Omental fat pad (tissue), 4 donors: ENCODE measurements around the gene GAL3ST3. TPM values are rescaled to one million over a fixed set of nuclear protein-coding genes. Genes with fewer than 3 reads are reported as not detected.

ENCODE experiments used
- ATAC-seq: fragments of 150-250 bp; one replicate; pipeline ENCODE4 v1.9.1; 2016; ENCODE audit warnings: mild to moderate bottlenecking, moderate library complexity; ENCODE audit not compliant: low FRiP score
- DNase-seq: peaks from one replicate; pipeline ENCODE4 v3.0.0-alpha.2; 2019; ENCODE audit warnings: low spot score
- total RNA-seq, 4 donors: library from RNA; depleted of rRNA; stranded (reverse); fragments of >200 nt; gene quantifications; one replicate each; pipeline ENCODE4 v1.1.0, GENCODE V29; 2016
- TF ChIP-seq, protein P1 (sequence below), 3 donors: fragments of 450-650 bp; IDR thresholded peaks; one replicate each; pipeline ENCODE4 v1.5.1; 2016 to 2017; ENCODE audit warnings: antibody characterized with exemption in 3 of 3, mild to moderate bottlenecking in 3 of 3, moderate library complexity in 2 of 3

Gene GAL3ST3
- total RNA-seq, 4 donors from 2014 or later: 0.19 to 1.2 TPM; not detected in 2

DNA sequence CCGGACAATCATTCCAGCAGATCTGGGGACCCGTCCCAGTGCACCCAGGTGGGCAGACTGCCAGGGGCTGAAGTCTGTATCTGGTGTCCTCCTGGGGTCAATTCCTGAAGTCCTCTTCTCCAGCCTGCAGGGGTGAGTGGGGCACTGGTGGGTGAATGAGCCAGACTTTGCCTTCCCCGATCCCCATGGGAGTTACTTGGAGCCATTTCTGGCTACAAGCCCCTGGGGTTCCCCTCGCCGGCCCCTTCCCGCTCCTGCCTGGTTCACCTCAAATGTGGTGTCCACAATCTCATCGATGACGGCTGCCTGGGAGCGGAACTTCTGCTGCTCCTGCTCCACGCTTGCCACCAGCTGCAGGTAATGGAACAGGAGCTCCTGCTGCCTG, 32.2 kb downstream of the GAL3ST3 start:
- no peak for DNase-seq
- no peak for ATAC-seq
- TF ChIP-seq, protein P1, sequence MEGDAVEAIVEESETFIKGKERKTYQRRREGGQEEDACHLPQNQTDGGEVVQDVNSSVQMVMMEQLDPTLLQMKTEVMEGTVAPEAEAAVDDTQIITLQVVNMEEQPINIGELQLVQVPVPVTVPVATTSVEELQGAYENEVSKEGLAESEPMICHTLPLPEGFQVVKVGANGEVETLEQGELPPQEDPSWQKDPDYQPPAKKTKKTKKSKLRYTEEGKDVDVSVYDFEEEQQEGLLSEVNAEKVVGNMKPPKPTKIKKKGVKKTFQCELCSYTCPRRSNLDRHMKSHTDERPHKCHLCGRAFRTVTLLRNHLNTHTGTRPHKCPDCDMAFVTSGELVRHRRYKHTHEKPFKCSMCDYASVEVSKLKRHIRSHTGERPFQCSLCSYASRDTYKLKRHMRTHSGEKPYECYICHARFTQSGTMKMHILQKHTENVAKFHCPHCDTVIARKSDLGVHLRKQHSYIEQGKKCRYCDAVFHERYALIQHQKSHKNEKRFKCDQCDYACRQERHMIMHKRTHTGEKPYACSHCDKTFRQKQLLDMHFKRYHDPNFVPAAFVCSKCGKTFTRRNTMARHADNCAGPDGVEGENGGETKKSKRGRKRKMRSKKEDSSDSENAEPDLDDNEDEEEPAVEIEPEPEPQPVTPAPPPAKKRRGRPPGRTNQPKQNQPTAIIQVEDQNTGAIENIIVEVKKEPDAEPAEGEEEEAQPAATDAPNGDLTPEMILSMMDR (IDR thresholded peaks at IDR 0.05): no peak

DNA sequence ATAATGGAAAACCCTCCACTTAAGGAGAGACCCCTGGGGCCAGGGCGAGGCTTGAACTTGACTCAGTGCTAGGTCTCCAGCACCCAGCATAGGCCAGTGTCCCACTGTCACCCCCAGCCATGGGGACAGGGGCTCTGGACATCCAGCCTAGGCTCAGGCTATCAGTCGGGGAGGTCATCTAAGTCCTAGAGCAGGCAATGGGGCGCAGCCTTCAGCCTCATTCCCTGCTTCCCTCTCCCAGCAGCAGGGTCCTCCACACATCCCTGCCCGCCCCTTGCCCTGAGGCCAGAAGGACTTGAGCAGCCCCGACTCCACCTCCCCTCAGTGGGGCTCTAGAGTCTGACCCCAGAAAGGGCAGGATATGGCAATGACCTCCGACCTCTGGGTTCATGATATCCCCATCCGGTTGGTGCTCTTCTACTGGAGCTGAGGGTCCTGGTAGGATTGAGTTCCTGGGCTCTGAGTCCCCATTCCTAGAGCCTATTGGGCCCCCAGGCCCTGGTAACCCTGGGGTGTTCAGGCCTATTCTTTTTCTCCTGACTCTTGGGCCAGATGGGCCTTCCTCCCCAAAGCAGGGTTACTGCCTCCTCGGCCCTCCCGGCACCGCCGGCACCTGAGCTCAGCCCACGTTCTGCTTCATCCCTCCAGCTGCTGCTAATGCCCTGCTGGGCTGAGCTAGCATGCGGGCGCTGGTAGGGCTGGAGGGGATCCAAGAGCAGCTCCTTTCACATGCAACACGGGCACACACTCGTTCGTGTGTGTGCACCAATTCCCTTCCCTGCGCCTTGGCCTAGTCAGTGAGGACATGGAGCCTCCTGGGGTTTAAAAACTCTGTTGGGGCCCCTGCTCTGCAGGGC, 32.8 kb downstream of the GAL3ST3 start:
- DNase-seq (no peak), ATAC-seq (no peak)
- TF ChIP-seq, protein P1 (IDR thresholded peaks at IDR 0.05): no peak

DNA sequence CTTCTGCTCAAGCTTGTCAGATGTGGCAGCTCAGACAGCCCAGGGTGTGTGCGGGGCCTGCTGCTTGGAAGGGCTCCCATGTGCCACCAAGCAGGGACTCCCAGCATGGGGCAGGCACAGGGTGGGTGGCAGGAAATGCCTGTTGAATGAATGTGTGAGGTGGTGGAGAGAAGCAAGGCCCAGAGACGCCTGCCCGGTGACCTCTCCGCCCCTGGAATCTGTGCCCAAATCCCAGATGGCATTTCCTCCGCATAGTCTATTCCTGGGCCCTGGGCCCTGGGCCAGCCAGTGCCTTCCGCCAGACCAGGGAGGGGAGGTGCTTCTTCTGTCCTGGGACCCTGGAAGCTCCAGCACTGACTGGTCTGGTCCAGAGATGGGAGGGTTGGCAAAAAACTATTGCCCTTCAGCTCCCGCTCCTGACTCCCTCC, 33.5 kb downstream of the GAL3ST3 start:
- ATAC-seq (no peak), DNase-seq (no peak)
- TF ChIP-seq, protein P1 (IDR thresholded peaks at IDR 0.05): no peak

DNA sequence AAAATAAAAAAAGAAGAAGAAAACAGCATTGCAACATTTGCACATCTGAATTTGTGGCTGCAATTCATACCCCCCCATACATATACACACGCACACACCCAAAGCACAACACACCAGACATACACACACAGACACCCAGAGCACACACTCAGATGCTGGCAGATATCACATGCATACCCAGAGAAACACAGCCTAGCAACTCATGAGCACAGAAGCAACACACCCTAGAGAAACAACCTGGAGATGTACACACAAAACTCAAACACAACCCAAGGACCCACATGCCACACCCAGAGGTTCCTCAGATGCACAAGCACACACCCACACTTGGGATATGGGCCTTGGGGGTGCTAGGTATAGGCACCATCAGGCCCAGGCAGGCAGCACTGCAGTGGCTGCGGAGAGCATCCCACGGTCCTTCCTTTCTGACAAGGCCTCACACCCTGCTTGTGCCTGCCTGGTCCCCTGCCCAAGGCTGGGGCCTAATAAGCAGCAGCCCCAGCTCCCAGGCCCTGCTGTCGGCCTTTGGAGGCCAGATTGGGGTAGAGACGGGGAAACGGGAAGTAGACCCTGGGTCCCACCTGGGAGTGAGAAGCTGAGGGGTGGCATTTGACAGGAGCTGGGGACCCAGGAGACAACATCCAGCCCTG, 34.0 kb downstream of the GAL3ST3 start:
- ATAC-seq (no peak), DNase-seq (no peak)
- TF ChIP-seq, protein P1 (IDR thresholded peaks at IDR 0.05): no peak

DNA sequence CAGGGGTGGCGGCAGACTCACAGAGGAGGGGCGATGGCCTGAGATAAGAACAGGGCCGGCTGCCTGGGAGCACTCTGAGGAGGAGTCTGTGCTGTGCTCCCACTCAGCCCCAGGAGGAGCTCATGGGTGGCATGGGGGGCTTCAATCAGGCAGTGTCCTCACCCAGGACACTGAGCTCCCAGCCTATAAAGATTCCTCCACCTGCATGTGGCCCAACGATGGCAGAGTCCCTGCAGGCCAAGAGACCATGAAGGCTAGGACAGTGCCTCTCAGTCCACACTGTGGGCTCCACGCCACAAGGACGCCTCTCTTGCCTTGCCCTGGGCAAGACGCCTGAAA, 35.2 kb downstream of the GAL3ST3 start:
- TF ChIP-seq, protein P1 (IDR thresholded peaks at IDR 0.05): no peak
- DNase-seq: no peak
- no peak for ATAC-seq

DNA sequence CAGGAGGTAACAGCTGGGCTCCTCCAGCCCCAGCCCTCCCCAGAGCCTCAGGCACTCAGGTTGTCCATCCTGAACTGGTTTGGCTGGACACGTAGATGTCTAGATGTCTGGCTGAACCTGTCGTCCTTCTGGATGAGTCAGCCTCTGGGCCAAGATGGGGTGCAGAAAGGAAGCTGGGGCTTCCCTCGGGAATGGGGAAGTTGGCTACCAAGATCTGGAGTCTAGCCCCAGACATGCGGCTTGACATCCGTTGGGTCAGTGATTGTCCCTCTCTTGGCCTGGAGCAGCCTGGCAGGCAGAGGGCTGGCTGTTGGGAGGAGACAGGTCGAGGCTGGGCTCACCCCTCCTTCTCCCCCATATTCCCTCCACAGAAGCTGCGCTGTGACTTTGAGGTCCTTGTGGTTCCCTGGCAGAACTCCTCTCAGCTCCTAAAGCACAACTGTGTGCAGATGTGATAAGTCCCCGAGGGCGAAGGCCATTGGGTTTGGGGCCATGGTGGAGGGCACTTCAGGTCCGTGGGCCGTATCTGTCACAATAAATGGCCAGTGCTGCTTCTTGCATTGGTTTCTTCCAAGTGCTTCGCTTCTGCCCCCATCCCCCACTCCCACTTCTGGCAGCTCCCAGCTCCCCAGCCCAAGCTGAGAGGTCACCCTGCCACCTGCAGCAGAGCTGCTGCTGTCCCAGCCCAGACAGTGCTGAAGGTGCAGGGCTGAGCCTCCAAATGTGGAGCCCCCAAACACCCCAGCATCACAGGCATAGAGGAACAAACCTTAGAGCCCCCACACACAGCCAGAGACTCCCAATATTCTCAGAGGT, 35.8 kb downstream of the GAL3ST3 start:
- TF ChIP-seq, protein P1 (IDR thresholded peaks at IDR 0.05): no peak
- DNase-seq: no peak
- no peak for ATAC-seq
